PFSK-1 (cell line): ENCODE measurements around the gene GPR55.

Experiments
- FOXP2 ChIP-seq: optimal IDR thresholded peaks from 2 replicates; pipeline ENCODE3; 2011; ENCODE audit warnings: borderline replicate concordance, control low read depth, inconsistent platforms; ENCODE audit not compliant: insufficient read depth; ENCODE audit errors: extremely low read length, extremely low read depth
- POLR2AphosphoS5 ChIP-seq: IDR thresholded peaks from 2 replicates; pipeline ENCODE4 v1.6.1; 2012; ENCODE audit warnings: low read depth, mild to moderate bottlenecking, control low read depth, low read length, moderate library complexity
- SIN3A ChIP-seq: IDR thresholded peaks from 2 replicates; pipeline ENCODE4 v1.6.1; 2012; ENCODE audit warnings: mild to moderate bottlenecking, low read length, moderate library complexity, borderline replicate concordance; ENCODE audit not compliant: insufficient read depth
- TAF1 ChIP-seq: IDR thresholded peaks from 2 replicates; pipeline ENCODE4 v1.6.1; 2012; ENCODE audit warnings: low read length, control low read depth, borderline replicate concordance; ENCODE audit not compliant: insufficient read depth
- TF ChIP-seq, protein P1 (sequence below), 2 experiments: IDR thresholded peaks; 2 replicates each; pipeline versions ENCODE4 v1.6.1 to v1.8.0; 2011 to 2012; ENCODE audit warnings: low read depth in 2 of 2, low read length in 2 of 2, control low read depth in 1 of 2, inconsistent platforms in 1 of 2, mild to moderate bottlenecking in 1 of 2, moderate library complexity in 1 of 2; ENCODE audit not compliant: insufficient read depth in 1 of 2

DNA sequence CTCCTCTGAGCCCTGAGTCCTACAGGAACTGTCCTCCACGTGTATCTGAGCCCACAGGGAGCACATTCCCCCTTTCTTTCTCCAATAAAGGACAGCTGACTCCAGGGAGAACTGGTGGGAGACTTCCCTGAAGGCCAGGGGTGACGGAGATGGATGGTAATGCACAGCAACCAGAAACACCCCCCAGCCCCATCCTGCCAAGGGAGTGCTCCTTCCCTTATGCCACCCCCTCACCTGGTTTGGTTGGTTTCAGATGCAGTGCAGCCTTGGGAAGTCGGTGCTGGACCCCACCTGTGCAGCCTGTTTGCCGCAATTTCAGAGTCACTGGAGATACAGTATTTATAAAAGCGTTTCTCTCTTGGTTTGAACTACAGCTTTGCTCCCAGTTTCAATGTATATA lies 24.0 kb downstream of the GPR55 start:
- TF ChIP-seq SIN3A (no peak), POLR2AphosphoS5 (no peak), TAF1 (no peak), FOXP2 (no peak)
- TF ChIP-seq, protein P1, sequence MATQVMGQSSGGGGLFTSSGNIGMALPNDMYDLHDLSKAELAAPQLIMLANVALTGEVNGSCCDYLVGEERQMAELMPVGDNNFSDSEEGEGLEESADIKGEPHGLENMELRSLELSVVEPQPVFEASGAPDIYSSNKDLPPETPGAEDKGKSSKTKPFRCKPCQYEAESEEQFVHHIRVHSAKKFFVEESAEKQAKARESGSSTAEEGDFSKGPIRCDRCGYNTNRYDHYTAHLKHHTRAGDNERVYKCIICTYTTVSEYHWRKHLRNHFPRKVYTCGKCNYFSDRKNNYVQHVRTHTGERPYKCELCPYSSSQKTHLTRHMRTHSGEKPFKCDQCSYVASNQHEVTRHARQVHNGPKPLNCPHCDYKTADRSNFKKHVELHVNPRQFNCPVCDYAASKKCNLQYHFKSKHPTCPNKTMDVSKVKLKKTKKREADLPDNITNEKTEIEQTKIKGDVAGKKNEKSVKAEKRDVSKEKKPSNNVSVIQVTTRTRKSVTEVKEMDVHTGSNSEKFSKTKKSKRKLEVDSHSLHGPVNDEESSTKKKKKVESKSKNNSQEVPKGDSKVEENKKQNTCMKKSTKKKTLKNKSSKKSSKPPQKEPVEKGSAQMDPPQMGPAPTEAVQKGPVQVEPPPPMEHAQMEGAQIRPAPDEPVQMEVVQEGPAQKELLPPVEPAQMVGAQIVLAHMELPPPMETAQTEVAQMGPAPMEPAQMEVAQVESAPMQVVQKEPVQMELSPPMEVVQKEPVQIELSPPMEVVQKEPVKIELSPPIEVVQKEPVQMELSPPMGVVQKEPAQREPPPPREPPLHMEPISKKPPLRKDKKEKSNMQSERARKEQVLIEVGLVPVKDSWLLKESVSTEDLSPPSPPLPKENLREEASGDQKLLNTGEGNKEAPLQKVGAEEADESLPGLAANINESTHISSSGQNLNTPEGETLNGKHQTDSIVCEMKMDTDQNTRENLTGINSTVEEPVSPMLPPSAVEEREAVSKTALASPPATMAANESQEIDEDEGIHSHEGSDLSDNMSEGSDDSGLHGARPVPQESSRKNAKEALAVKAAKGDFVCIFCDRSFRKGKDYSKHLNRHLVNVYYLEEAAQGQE (IDR thresholded peaks at IDR 0.05; ENCODE audit: insufficient read depth in 1 of 2, low read depth in 2 of 2, low read length in 2 of 2) = no peak
